ENCODE data around the gene SLC25A21.

SLC25A21 gene

DNA sequence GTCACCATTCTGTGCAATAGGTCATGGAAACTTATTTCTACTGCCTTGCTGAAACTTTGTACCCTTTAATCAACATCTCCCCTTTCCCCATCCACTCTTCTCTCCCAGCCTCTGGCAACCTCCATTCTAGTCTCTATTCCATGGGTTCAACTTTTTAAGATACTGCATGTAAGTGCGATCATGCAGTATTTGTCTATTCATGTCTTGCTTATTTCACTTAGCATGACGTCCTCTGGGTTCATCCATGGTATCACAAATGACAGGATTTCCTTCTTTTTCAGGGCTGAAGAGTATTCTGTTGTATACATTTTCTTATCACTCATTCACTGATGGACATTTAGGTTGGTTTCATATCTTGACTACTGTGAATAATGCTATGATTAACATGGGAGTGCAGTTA lies 288.4 kb downstream of the SLC25A21 start:
- Histone ChIP-seq H3F3A (ENCODE audit: insufficient read depth, low read length) (no peaks in the 10 kb centered on the region), H3K36me3 (replicated peaks; ENCODE audit: insufficient read depth, low read length) (no peaks in the 10 kb centered on the region), H3K27me3 (replicated peaks; ENCODE audit: insufficient read depth, low read length) (no peaks in the 10 kb centered on the region), H3K4me3 (ENCODE audit: low read length) (no peak overlapping the region), H3K4me2 (ENCODE audit: low read depth, low read length) (no peak overlapping the region), H3K9ac (ENCODE audit: low read length) (no peak overlapping the region), H3K9me3 (replicated peaks; ENCODE audit: insufficient read depth, low read length) (no peaks in the 10 kb centered on the region), H3K79me2 (ENCODE audit: low read length) (no peaks in the 10 kb centered on the region), H2AFZ (ENCODE audit: low read length) (no peak overlapping the region), H4K20me1 (ENCODE audit: insufficient read depth, low read length) (no peaks in the 10 kb centered on the region), H3K9me2 (replicated peaks; ENCODE audit: insufficient read depth, low read length) (no peaks in the 10 kb centered on the region), H3K4me1 (ENCODE audit: low read length) (no peaks in the 10 kb centered on the region), H3K27ac (ENCODE audit: low read length) (no peak overlapping the region)
- TF ChIP-seq EZH2phosphoT487 (IDR thresholded peaks at IDR 0.05; ENCODE audit: low read length): no peak
- TF ChIP-seq EZH2 (optimal IDR thresholded peaks at IDR 0.05; ENCODE audit: low read depth, low read length): no peak
- TF ChIP-seq, protein P1, sequence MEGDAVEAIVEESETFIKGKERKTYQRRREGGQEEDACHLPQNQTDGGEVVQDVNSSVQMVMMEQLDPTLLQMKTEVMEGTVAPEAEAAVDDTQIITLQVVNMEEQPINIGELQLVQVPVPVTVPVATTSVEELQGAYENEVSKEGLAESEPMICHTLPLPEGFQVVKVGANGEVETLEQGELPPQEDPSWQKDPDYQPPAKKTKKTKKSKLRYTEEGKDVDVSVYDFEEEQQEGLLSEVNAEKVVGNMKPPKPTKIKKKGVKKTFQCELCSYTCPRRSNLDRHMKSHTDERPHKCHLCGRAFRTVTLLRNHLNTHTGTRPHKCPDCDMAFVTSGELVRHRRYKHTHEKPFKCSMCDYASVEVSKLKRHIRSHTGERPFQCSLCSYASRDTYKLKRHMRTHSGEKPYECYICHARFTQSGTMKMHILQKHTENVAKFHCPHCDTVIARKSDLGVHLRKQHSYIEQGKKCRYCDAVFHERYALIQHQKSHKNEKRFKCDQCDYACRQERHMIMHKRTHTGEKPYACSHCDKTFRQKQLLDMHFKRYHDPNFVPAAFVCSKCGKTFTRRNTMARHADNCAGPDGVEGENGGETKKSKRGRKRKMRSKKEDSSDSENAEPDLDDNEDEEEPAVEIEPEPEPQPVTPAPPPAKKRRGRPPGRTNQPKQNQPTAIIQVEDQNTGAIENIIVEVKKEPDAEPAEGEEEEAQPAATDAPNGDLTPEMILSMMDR (IDR thresholded peaks at IDR 0.05; ENCODE audit: low read length): no peak
- DNase-seq: no peak

DNA sequence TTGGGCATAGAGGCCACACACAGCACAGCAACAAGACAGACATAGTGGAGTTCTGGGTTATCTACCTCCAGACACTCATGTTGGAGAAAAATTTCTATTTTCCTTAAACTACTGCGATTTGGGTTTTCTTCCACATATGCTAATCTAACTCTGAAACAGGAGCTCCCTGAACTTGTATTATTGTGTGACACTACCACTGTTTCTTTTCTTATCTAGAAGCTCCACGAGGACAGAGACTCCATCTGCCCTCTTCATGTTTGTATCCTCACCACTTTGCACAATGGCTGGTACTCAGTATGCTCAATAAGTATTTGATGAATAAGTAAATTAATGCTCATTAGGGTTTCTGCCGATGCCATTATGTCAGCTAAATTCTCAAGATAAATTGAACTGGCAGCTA lies 292.1 kb downstream of the SLC25A21 start:
- no peak for DNase-seq
- H2AFZ ChIP-seq (ENCODE audit: low read length): no peak overlapping the region
- H4K20me1 ChIP-seq (ENCODE audit: insufficient read depth, low read length): no peaks in the 10 kb centered on the region
- no peak overlapping the region for H3K4me3 ChIP-seq (ENCODE audit: low read length)
- no peaks in the 10 kb centered on the region for H3K9me3 ChIP-seq (replicated peaks; ENCODE audit: insufficient read depth, low read length)
- H3K79me2 ChIP-seq (ENCODE audit: low read length): no peaks in the 10 kb centered on the region
- H3K36me3 ChIP-seq (replicated peaks; ENCODE audit: insufficient read depth, low read length): no peaks in the 10 kb centered on the region
- no peak for TF ChIP-seq EZH2phosphoT487 (IDR thresholded peaks at IDR 0.05; ENCODE audit: low read length)
- H3K4me1 ChIP-seq (ENCODE audit: low read length): no peaks in the 10 kb centered on the region
- H3K27ac ChIP-seq (ENCODE audit: low read length): no peak overlapping the region
- no peak overlapping the region for H3K4me2 ChIP-seq (ENCODE audit: low read depth, low read length)
- no peaks in the 10 kb centered on the region for H3F3A ChIP-seq (ENCODE audit: insufficient read depth, low read length)
- H3K9ac ChIP-seq (ENCODE audit: low read length): no peak overlapping the region
- H3K27me3 ChIP-seq (replicated peaks; ENCODE audit: insufficient read depth, low read length): no peaks in the 10 kb centered on the region
- H3K9me2 ChIP-seq (replicated peaks; ENCODE audit: insufficient read depth, low read length): no peaks in the 10 kb centered on the region

DNA sequence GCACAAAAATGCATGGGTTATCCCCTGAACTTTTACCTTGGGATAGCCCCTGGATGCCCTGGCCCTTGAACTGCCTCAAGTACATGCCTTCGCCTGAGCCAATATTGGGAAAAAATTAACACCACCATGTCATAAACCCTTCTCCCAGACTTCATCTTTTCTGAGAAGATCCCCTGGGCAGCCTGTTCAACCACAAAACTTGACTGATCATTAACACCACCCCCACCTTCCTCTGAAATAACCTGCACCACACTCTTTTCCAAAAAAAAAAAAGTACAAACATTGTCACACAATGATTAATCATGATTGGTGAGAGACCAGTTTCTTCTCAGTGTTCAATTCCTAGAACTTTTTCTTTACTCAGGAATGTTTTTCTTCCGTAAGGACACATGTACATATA lies 292.8 kb downstream of the SLC25A21 start:
- H4K20me1 ChIP-seq (ENCODE audit: insufficient read depth, low read length): no peaks in the 10 kb centered on the region
- DNase-seq: no peak
- H3F3A ChIP-seq (ENCODE audit: insufficient read depth, low read length): no peaks in the 10 kb centered on the region
- no peak for TF ChIP-seq EZH2 (optimal IDR thresholded peaks at IDR 0.05; ENCODE audit: low read depth, low read length)
- TF ChIP-seq, protein P1 (IDR thresholded peaks at IDR 0.05; ENCODE audit: low read length): no peak
- no peak for TF ChIP-seq EZH2phosphoT487 (IDR thresholded peaks at IDR 0.05; ENCODE audit: low read length)
- H3K27ac ChIP-seq (ENCODE audit: low read length): no peak overlapping the region
- H3K36me3 ChIP-seq (replicated peaks; ENCODE audit: insufficient read depth, low read length): no peaks in the 10 kb centered on the region
- no peaks in the 10 kb centered on the region for H3K9me2 ChIP-seq (replicated peaks; ENCODE audit: insufficient read depth, low read length)
- H3K4me3 ChIP-seq (ENCODE audit: low read length): no peak overlapping the region
- no peaks in the 10 kb centered on the region for H3K79me2 ChIP-seq (ENCODE audit: low read length)
- no peak overlapping the region for H2AFZ ChIP-seq (ENCODE audit: low read length)
- H3K9ac ChIP-seq (ENCODE audit: low read length): no peak overlapping the region
- no peaks in the 10 kb centered on the region for H3K27me3 ChIP-seq (replicated peaks; ENCODE audit: insufficient read depth, low read length)
- no peaks in the 10 kb centered on the region for H3K4me1 ChIP-seq (ENCODE audit: low read length)
- no peak overlapping the region for H3K4me2 ChIP-seq (ENCODE audit: low read depth, low read length)
- H3K9me3 ChIP-seq (replicated peaks; ENCODE audit: insufficient read depth, low read length): no peaks in the 10 kb centered on the region

DNA sequence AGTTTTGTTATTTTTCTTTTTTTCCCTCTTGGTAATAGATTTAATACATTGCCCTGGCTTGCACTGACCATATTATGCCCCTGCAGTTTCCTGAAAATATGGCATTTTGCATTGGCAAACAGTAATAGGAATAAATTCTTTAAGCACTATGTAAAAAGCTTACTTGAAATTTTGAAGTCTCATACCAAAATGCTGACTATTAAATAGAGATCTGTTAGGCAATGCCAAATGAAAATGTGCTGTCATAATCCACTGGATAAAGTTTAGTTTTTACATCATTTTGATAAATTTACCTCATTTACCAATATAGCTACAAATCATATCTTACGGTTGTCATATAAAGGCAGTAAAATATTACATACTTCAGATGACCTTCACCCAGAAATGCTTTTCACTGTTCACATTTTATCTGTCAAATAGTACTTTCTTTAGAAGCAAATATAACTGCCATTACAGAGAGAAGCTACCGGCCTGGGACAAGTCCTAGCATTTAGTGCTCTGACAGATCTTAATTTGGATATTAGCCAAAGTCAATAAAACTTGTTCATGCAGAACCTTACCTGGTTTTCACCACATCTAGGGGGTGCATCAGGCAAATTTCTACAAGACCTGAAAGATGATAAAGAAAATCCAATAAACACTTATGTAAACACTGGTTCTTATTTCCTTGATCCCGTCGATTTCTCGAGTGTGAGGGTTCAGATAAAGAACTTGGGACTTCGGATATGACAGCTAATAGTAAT lies 297.8 kb downstream of the SLC25A21 start:
- Histone ChIP-seq H3K36me3 (replicated peaks; ENCODE audit: insufficient read depth, low read length) (no peaks in the 10 kb centered on the region), H3K4me1 (ENCODE audit: low read length) (no peaks in the 10 kb centered on the region), H3K9me2 (replicated peaks; ENCODE audit: insufficient read depth, low read length) (no peaks in the 10 kb centered on the region), H3K9me3 (replicated peaks; ENCODE audit: insufficient read depth, low read length) (no peaks in the 10 kb centered on the region), H3K27me3 (replicated peaks; ENCODE audit: insufficient read depth, low read length) (no peaks in the 10 kb centered on the region), H4K20me1 (ENCODE audit: insufficient read depth, low read length) (no peaks in the 10 kb centered on the region), H2AFZ (ENCODE audit: low read length) (no peak overlapping the region), H3K4me3 (ENCODE audit: low read length) (no peak overlapping the region), H3F3A (ENCODE audit: insufficient read depth, low read length) (no peaks in the 10 kb centered on the region), H3K9ac (ENCODE audit: low read length) (no peak overlapping the region), H3K27ac (ENCODE audit: low read length) (no peak overlapping the region), H3K4me2 (ENCODE audit: low read depth, low read length) (no peak overlapping the region), H3K79me2 (ENCODE audit: low read length) (no peaks in the 10 kb centered on the region)
- no peak for TF ChIP-seq EZH2 (optimal IDR thresholded peaks at IDR 0.05; ENCODE audit: low read depth, low read length)
- TF ChIP-seq, protein P1 (IDR thresholded peaks at IDR 0.05; ENCODE audit: low read length): no peak
- no peak for TF ChIP-seq EZH2phosphoT487 (IDR thresholded peaks at IDR 0.05; ENCODE audit: low read length)
- DNase-seq: no peak

All from MM.1S (cell line).